ENCODE data around the gene ZFAND3. TPM values are rescaled to one million over a fixed set of nuclear protein-coding genes. Genes with fewer than 3 reads are reported as not detected.

Gene ZFAND3
- total RNA-seq, 2 experiments from 2014 or later = 8.3 to 33.8 TPM

GRCh38 chr6:37982317-37982716 lies 162.8 kb downstream of the ZFAND3 start:
- intact Hi-C loops (cut with micrococcal nuclease; ENCODE audit: unreplicated experiment) = no loop called here
- H3K27ac ChIP-seq (ENCODE audit: low read depth, low read length, poor library complexity, severe bottlenecking) = no peak overlapping the region
- no peaks in the 10 kb centered on the region for H3K9me2 ChIP-seq (ENCODE audit: insufficient read depth, low read length)
- H3K4me1 ChIP-seq (ENCODE audit: insufficient read depth, low read length, poor library complexity, severe bottlenecking) = peaks cover 8% of the 10 kb centered on the region
- no TSS peak for BruUV-seq (replicated peaks)
- H2AFZ ChIP-seq (ENCODE audit: low read length) = no peak overlapping the region
- POLR2A ChIA-PET = interaction anchor here (1.1 kb wide), 2 partner anchors 18 to 315 kb away, joined by 3 to 4 read pairs; no protein-coding TSS in a partner anchor
- CTCF ChIA-PET (ENCODE audit: unreplicated experiment) = no interaction called here
- DNase-seq (ENCODE audit: low spot score) = peak; percentile 6
- H3K79me2 ChIP-seq (ENCODE audit: insufficient read depth, low read depth, low read length) = no peaks in the 10 kb centered on the region
- no peak overlapping the region for H3K4me2 ChIP-seq (ENCODE audit: low read length)
- no peaks in the 10 kb centered on the region; the same call in none of the 2 replicates for H4K20me1 ChIP-seq (ENCODE audit: insufficient read depth, low read length)
- H3K9me3 ChIP-seq (ENCODE audit: low read length) = no peaks in the 10 kb centered on the region
- H3K36me3 ChIP-seq (ENCODE audit: insufficient read depth, low read length) = no peaks in the 10 kb centered on the region
- TF ChIP-seq, protein P1, sequence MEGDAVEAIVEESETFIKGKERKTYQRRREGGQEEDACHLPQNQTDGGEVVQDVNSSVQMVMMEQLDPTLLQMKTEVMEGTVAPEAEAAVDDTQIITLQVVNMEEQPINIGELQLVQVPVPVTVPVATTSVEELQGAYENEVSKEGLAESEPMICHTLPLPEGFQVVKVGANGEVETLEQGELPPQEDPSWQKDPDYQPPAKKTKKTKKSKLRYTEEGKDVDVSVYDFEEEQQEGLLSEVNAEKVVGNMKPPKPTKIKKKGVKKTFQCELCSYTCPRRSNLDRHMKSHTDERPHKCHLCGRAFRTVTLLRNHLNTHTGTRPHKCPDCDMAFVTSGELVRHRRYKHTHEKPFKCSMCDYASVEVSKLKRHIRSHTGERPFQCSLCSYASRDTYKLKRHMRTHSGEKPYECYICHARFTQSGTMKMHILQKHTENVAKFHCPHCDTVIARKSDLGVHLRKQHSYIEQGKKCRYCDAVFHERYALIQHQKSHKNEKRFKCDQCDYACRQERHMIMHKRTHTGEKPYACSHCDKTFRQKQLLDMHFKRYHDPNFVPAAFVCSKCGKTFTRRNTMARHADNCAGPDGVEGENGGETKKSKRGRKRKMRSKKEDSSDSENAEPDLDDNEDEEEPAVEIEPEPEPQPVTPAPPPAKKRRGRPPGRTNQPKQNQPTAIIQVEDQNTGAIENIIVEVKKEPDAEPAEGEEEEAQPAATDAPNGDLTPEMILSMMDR (conservative IDR thresholded peaks at IDR 0.05; ENCODE audit: low read length) = no peak
- TF ChIP-seq EZH2phosphoT487 (IDR thresholded peaks at IDR 0.05; ENCODE audit: borderline replicate concordance, low read depth, low read length) = no peak
- no peak overlapping the region for H3K4me3 ChIP-seq (ENCODE audit: low read depth, low read length, poor library complexity, severe bottlenecking)

- H2AFZ ChIP-seq (ENCODE audit: low read length) = no peak overlapping the region
- no TSS peak for BruUV-seq (replicated peaks)
These were observed 164.4 kb downstream of the ZFAND3 start for GRCh38 chr6:37983720-37984501.

More at GRCh38 chr6:37983720-37984501, 164.4 kb downstream of the ZFAND3 start:
- no peaks in the 10 kb centered on the region for H3K9me2 ChIP-seq (ENCODE audit: insufficient read depth, low read length)
- ChIA-PET POLR2A (interaction anchor here (0.8 to 1.1 kb wide), 3 partner anchors 16 to 1088 kb away, joined by 3 to 7 read pairs (median 4); no protein-coding TSS in a partner anchor), CTCF (ENCODE audit: unreplicated experiment) (no interaction called here)
- H4K20me1 ChIP-seq (ENCODE audit: insufficient read depth, low read length) = no peaks in the 10 kb centered on the region; the same call in none of the 2 replicates
- no peak overlapping the region for H3K27ac ChIP-seq (ENCODE audit: low read depth, low read length, poor library complexity, severe bottlenecking)
- H3K4me3 ChIP-seq (ENCODE audit: low read depth, low read length, poor library complexity, severe bottlenecking) = no peak overlapping the region
- TF ChIP-seq EZH2phosphoT487 (IDR thresholded peaks at IDR 0.05; ENCODE audit: borderline replicate concordance, low read depth, low read length) = no peak
- TF ChIP-seq, protein P1 (conservative IDR thresholded peaks at IDR 0.05; ENCODE audit: low read length) = no peak
- H3K36me3 ChIP-seq (ENCODE audit: insufficient read depth, low read length) = no peaks in the 10 kb centered on the region
- DNase-seq (ENCODE audit: low spot score) = no peak
- intact Hi-C loops (cut with micrococcal nuclease; ENCODE audit: unreplicated experiment) = no loop called here
- H3K9me3 ChIP-seq (ENCODE audit: low read length) = no peaks in the 10 kb centered on the region
- peaks cover 8% of the 10 kb centered on the region for H3K4me1 ChIP-seq (ENCODE audit: insufficient read depth, low read length, poor library complexity, severe bottlenecking)
- no peaks in the 10 kb centered on the region for H3K79me2 ChIP-seq (ENCODE audit: insufficient read depth, low read depth, low read length)
- no peak overlapping the region for H3K4me2 ChIP-seq (ENCODE audit: low read length)

Measured in OCI-LY7 (cell line).